Endothelial cell of umbilical vein (primary cell): ENCODE results near the gene ATP8B3. TPM values are rescaled to one million over a fixed set of nuclear protein-coding genes. Genes with fewer than 3 reads are reported as not detected.

ENCODE experiments used
- BruUV-seq: library from RNA; stranded (reverse); fragments of 400-500 nt; replicated peaks from 2 replicates; lab custom pipeline; 2021; lab: Mats Ljungman, UMichigan
- CTCF ChIA-PET: fragments of 300-600, 350-600 bp; sonication (Branson Sonifier 250); formaldehyde crosslinking; loops from one replicate; lab custom pipeline; 2021; ENCODE audit warnings: antibody characterized with exemption, inconsistent platforms; lab: Charles Lee
- POLR2A ChIA-PET: fragments of 300-600, 350-600 bp; sonication (Branson Sonifier 250); formaldehyde crosslinking; loops from one replicate; lab custom pipeline; 2021; ENCODE audit warnings: antibody characterized with exemption, inconsistent platforms; lab: Charles Lee
- DNase-seq: peaks from one replicate; pipeline ENCODE4 v3.0.0-alpha.2; 2011; ENCODE audit warnings: low read depth, low spot score
- FAIRE-seq: peaks from 2 replicates; lab custom pipeline; 2011; peaks lifted over from hg19 to GRCh38; lab: Jason Lieb, UNC
- H2AFZ ChIP-seq: 2 replicates; pipeline ENCODE4 v1.6.0; 2012; ENCODE audit warnings: low read depth, low read length, control low read depth, inconsistent platforms
- H3K27ac ChIP-seq: 2 replicates; pipeline ENCODE4 v1.5.1; 2011; ENCODE audit warnings: low read depth, mild to moderate bottlenecking, control low read depth, low read length, moderate library complexity; ENCODE audit not compliant: insufficient read depth
- H3K27me3 ChIP-seq, 2 experiments: 2 replicates each; pipeline versions ENCODE4 v1.6.0 to v1.6.1; 2011; ENCODE audit warnings: low read length in 2 of 2, mixed read lengths in 1 of 2; ENCODE audit not compliant: control insufficient read depth in 2 of 2, insufficient read depth in 2 of 2
- H3K36me3 ChIP-seq, 2 experiments: 2 replicates in 1 of 2; 3 replicates in 1 of 2; pipeline ENCODE4 v1.5.1; 2011; ENCODE audit warnings: low read length in 2 of 2, mild to moderate bottlenecking in 1 of 2, moderate library complexity in 1 of 2; ENCODE audit not compliant: control insufficient read depth in 2 of 2, insufficient read depth in 2 of 2; ENCODE audit errors: extremely low read depth in 1 of 2
- H3K4me1 ChIP-seq: 3 replicates; pipeline ENCODE4 v1.5.1; 2011; ENCODE audit warnings: mild to moderate bottlenecking, low read length; ENCODE audit not compliant: control insufficient read depth, insufficient read depth; ENCODE audit errors: extremely low read depth
- H3K4me2 ChIP-seq: 2 replicates; pipeline ENCODE4 v1.6.1; 2011; ENCODE audit warnings: low read length, control low read depth, mixed read lengths; ENCODE audit not compliant: insufficient read depth
- H3K4me3 ChIP-seq, 3 experiments: fragments of 200-600 bp in 1 of 3; sonication (generic), shearing (Covaris generic) in 1 of 3; replicated peaks in 1 of 3; 2 replicates each; pipeline ENCODE4 v1.5.1; 2011 to 2016; ENCODE audit warnings: control low read depth in 3 of 3, low read length in 3 of 3, mild to moderate bottlenecking in 2 of 3, inconsistent platforms in 1 of 3, low read depth in 1 of 3, moderate library complexity in 1 of 3; ENCODE audit not compliant: insufficient read depth in 1 of 3
- H3K79me2 ChIP-seq: 2 replicates; pipeline ENCODE4 v1.6.0; 2012; ENCODE audit warnings: low read length, inconsistent platforms; ENCODE audit not compliant: control insufficient read depth, insufficient read depth
- H3K9ac ChIP-seq: replicated peaks from 2 replicates; pipeline ENCODE3; 2011; ENCODE audit warnings: low read length, control low read depth; ENCODE audit not compliant: insufficient read depth; ENCODE audit errors: extremely low read depth
- H3K9me1 ChIP-seq: replicated peaks from 3 replicates; pipeline ENCODE4 v1.6.0; 2011; ENCODE audit warnings: mild to moderate bottlenecking, low read length; ENCODE audit not compliant: control insufficient read depth, insufficient read depth; ENCODE audit errors: extremely low read depth
- H3K9me3 ChIP-seq: replicated peaks from 2 replicates; pipeline ENCODE4 v1.5.1; 2012; ENCODE audit warnings: low read length, inconsistent platforms; ENCODE audit not compliant: control insufficient read depth, insufficient read depth
- H4K20me1 ChIP-seq: replicated peaks from 2 replicates; pipeline ENCODE3; 2011; ENCODE audit warnings: mild to moderate bottlenecking, low read length; ENCODE audit not compliant: control insufficient read depth, insufficient read depth; ENCODE audit errors: extremely low read depth
- CTCF ChIP-seq, 2 donors: IDR thresholded peaks; 1 replicate in 1 of 2; 2 replicates in 1 of 2; pipeline ENCODE4 v1.5.1; 2011; ENCODE audit warnings: low read length in 2 of 2, mild to moderate bottlenecking in 2 of 2, moderate library complexity in 2 of 2, control low read depth in 1 of 2, inconsistent platforms in 1 of 2, low read depth in 1 of 2; ENCODE audit not compliant: insufficient read depth in 1 of 2; ENCODE audit errors: extremely low read depth in 1 of 2
- EZH2 ChIP-seq: IDR thresholded peaks from 2 replicates; pipeline ENCODE4 v1.6.1; 2012; ENCODE audit warnings: borderline replicate concordance, low read depth, mild to moderate bottlenecking, moderate library complexity, low read length, inconsistent platforms; ENCODE audit not compliant: severe bottlenecking
- FOS ChIP-seq: IDR thresholded peaks from 2 replicates; pipeline ENCODE4 v1.6.1; 2011; ENCODE audit warnings: mild to moderate bottlenecking, low read length, moderate library complexity, borderline replicate concordance; ENCODE audit not compliant: insufficient read depth
- GATA2 ChIP-seq: IDR thresholded peaks from 2 replicates; pipeline ENCODE4 v1.7.0; 2011; ENCODE audit warnings: low read depth, mild to moderate bottlenecking, moderate library complexity, mixed read lengths, low read length; ENCODE audit not compliant: insufficient read length, insufficient read depth
- JUN ChIP-seq: IDR thresholded peaks from 2 replicates; pipeline ENCODE4 v1.6.1; 2011; ENCODE audit warnings: borderline replicate concordance, low read depth; ENCODE audit not compliant: insufficient read length, insufficient read depth
- MAX ChIP-seq: IDR thresholded peaks from 2 replicates; pipeline ENCODE4 v1.6.1; 2011; ENCODE audit not compliant: insufficient read depth, insufficient read length
- MYC ChIP-seq: IDR thresholded peaks from one replicate; pipeline ENCODE4 v1.6.1; 2011; ENCODE audit warnings: mild to moderate bottlenecking, low read depth, low read length
- POLR2A ChIP-seq: IDR thresholded peaks from 2 replicates; pipeline ENCODE4 v1.6.1; 2012; ENCODE audit warnings: low read depth, mild to moderate bottlenecking, control low read depth, low read length
- POLR2AphosphoS5 ChIP-seq: IDR thresholded peaks from 2 replicates; pipeline ENCODE4 v1.6.1; 2012; ENCODE audit warnings: low read depth, mild to moderate bottlenecking, control low read depth, low read length, moderate library complexity; ENCODE audit not compliant: insufficient read depth
- dilution Hi-C: fragments of 300-500 bp; cut with MboI; formaldehyde crosslinking; loops from one replicate; pipeline ENCODE4 v1.15.0; 2019; ENCODE audit warnings: low sequenced_read_pairs; ENCODE audit not compliant: extremely low pct_ligation_motif_present
- intact Hi-C: fragments of 100-400 bp; cut with micrococcal nuclease; formaldehyde crosslinking; loops from one replicate; pipeline ENCODE4 v1.10.0; 2022
- polyA plus RNA-seq, 4 experiments: library from polyadenylated mRNA; depleted of rRNA in 3 of 4; stranded (reverse) in 3 of 4; unstranded in 1 of 4; fragments of >200 nt; gene quantifications; 2 replicates each; pipeline versions ENCODE4 v1.2.1 to v1.2.3, GENCODE V29; 2011 to 2012; ENCODE audit warnings: missing spikeins in 1 of 4
- total RNA-seq: library from RNA; stranded (reverse); gene quantifications from 2 replicates; pipeline ENCODE4 v1.2.3, GENCODE V29; 2021

ATP8B3 gene
- total and polyA plus RNA-seq, 2 donors (not counting 3 experiments of a cell fraction or from before 2014, with no cell fraction given) = 1.1 to 7.3 TPM

- TF ChIP-seq EZH2 (no peak), JUN (no peak), POLR2AphosphoS5 (no peak), CTCF (IDR thresholded peaks at IDR 0.05; ENCODE audit: extremely low read depth in 1 of 2, insufficient read depth in 1 of 2, low read depth in 1 of 2, low read length in 2 of 2) (no peak), MYC (no peak), POLR2A (no peak), FOS (no peak), GATA2 (no peak), MAX (no peak)
- Histone ChIP-seq H3K4me2 (no peak overlapping the region), H3K9me3 (no peaks in the 10 kb centered on the region), H4K20me1 (no peaks in the 10 kb centered on the region), H3K9ac (no peak overlapping the region), H3K27ac (no peak overlapping the region), H2AFZ (no peak overlapping the region), H3K4me3 (no peak overlapping the region), H3K27me3 (no peaks in the 10 kb centered on the region), H3K9me1 (no peaks in the 10 kb centered on the region), H3K36me3 (no peaks in the 10 kb centered on the region), H3K4me1 (peaks cover 25% of the 10 kb centered on the region), H3K79me2 (peaks cover 45% of the 10 kb centered on the region)
- no peak for DNase-seq
- ChIA-PET CTCF (interaction anchor here (1.8 kb wide), 1 partner anchor 14 kb away, joined by 8 read pairs; no protein-coding TSS in a partner anchor), POLR2A (no interaction called here)
- intact Hi-C loops (no loop called here), dilution Hi-C loops (no loop called here)
- no TSS peak for BruUV-seq
- FAIRE-seq = no peak
These were observed 39.8 kb upstream of the ATP8B3 start for GRCh38 chr19:1851654-1852580.
